H1 (cell line): ENCODE data around the gene KRT84.

Experiments used
- EGR1 ChIP-seq: IDR thresholded peaks from 2 replicates; pipeline ENCODE4 v1.6.1; 2011; ENCODE audit warnings: low read depth, low read length, borderline replicate concordance
- EZH2 ChIP-seq: fragments of 200-600 bp; sonication (generic); IDR thresholded peaks from 2 replicates; pipeline ENCODE4 v1.7.1; 2012; ENCODE audit warnings: low read depth, mild to moderate bottlenecking, moderate library complexity, low read length, inconsistent platforms; ENCODE audit not compliant: severe bottlenecking
- GTF2F1 ChIP-seq: IDR thresholded peaks from 2 replicates; pipeline ENCODE4 v1.6.1; 2012; ENCODE audit warnings: low read depth, low read length, improper control_type of control experiment, borderline replicate concordance
- KDM5A ChIP-seq: fragments of 200-600 bp; IDR thresholded peaks from 2 replicates; pipeline ENCODE4 v1.7.1; 2012; ENCODE audit warnings: mild to moderate bottlenecking, low read length, inconsistent platforms, mixed read lengths
- POLR2A ChIP-seq, 2 experiments: IDR thresholded peaks; 1 replicate in 1 of 2; 2 replicates in 1 of 2; pipeline ENCODE4 v1.6.1; 2011; ENCODE audit warnings: low read depth in 2 of 2, low read length in 2 of 2, mild to moderate bottlenecking in 2 of 2; ENCODE audit errors: control extremely low read depth in 1 of 2
- RFX5 ChIP-seq: IDR thresholded peaks from 2 replicates; pipeline ENCODE4 v1.6.1; 2011; ENCODE audit warnings: low read depth, low read length, improper control_type of control experiment, borderline replicate concordance
- RXRA ChIP-seq: IDR thresholded peaks from 2 replicates; pipeline ENCODE4 v1.6.1; 2011; ENCODE audit warnings: low read depth, mild to moderate bottlenecking, low read length, moderate library complexity; ENCODE audit not compliant: insufficient read depth
- SP1 ChIP-seq: IDR thresholded peaks from 2 replicates; pipeline ENCODE4 v1.6.1; 2011; ENCODE audit warnings: low read depth, low read length
- SRF ChIP-seq: IDR thresholded peaks from 2 replicates; pipeline ENCODE4 v1.6.1; 2011; ENCODE audit warnings: mild to moderate bottlenecking, low read depth, low read length, moderate library complexity
- TF ChIP-seq, protein P1 (sequence below), 3 experiments: IDR thresholded peaks; 1 replicate in 2 of 3; 2 replicates in 1 of 3; pipeline versions ENCODE4 v1.5.1 to v1.6.1; 2011; ENCODE audit warnings: low read length in 3 of 3, mild to moderate bottlenecking in 3 of 3, inconsistent platforms in 2 of 3, low read depth in 1 of 3, moderate library complexity in 1 of 3; ENCODE audit not compliant: insufficient read depth in 1 of 3; ENCODE audit errors: control extremely low read depth in 1 of 3
- TF ChIP-seq, protein P2 (sequence below): IDR thresholded peaks from 2 replicates; pipeline ENCODE4 v1.6.1; 2012; ENCODE audit warnings: low read length, inconsistent platforms

DNA sequence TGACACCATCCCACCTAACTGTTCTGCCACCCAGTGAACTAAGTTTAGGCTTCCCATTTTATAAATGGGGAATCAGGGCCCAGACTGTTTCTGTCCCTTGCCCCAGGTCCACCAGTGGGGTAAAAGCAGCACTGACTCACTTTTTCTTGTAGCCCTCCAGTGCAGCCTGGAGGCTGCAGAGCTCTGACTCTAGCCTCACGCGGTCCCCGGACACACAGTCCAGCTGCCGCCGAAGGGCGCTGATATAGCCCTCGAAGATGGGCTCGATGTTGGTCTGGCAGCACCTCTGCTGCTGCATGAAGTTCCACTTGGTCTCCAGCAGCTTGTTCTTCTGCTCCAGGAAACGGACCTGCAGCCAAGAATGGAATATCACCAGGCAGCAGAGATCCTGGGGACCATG is 18.1 kb upstream of the KRT84 start:
- no peak for TF ChIP-seq POLR2A (IDR thresholded peaks at IDR 0.05; ENCODE audit: control extremely low read depth in 1 of 2, low read depth in 2 of 2, low read length in 2 of 2)
- TF ChIP-seq, protein P1, sequence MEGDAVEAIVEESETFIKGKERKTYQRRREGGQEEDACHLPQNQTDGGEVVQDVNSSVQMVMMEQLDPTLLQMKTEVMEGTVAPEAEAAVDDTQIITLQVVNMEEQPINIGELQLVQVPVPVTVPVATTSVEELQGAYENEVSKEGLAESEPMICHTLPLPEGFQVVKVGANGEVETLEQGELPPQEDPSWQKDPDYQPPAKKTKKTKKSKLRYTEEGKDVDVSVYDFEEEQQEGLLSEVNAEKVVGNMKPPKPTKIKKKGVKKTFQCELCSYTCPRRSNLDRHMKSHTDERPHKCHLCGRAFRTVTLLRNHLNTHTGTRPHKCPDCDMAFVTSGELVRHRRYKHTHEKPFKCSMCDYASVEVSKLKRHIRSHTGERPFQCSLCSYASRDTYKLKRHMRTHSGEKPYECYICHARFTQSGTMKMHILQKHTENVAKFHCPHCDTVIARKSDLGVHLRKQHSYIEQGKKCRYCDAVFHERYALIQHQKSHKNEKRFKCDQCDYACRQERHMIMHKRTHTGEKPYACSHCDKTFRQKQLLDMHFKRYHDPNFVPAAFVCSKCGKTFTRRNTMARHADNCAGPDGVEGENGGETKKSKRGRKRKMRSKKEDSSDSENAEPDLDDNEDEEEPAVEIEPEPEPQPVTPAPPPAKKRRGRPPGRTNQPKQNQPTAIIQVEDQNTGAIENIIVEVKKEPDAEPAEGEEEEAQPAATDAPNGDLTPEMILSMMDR (IDR thresholded peaks at IDR 0.05; ENCODE audit: control extremely low read depth in 1 of 3, insufficient read depth in 1 of 3, low read depth in 1 of 3, low read length in 3 of 3) = no peak
- no peak for TF ChIP-seq RXRA
- no peak for TF ChIP-seq EGR1
- TF ChIP-seq, protein P2, sequence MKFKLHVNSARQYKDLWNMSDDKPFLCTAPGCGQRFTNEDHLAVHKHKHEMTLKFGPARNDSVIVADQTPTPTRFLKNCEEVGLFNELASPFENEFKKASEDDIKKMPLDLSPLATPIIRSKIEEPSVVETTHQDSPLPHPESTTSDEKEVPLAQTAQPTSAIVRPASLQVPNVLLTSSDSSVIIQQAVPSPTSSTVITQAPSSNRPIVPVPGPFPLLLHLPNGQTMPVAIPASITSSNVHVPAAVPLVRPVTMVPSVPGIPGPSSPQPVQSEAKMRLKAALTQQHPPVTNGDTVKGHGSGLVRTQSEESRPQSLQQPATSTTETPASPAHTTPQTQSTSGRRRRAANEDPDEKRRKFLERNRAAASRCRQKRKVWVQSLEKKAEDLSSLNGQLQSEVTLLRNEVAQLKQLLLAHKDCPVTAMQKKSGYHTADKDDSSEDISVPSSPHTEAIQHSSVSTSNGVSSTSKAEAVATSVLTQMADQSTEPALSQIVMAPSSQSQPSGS = no peak
- TF ChIP-seq SP1 = no peak
- TF ChIP-seq GTF2F1 = no peak
- TF ChIP-seq RFX5 = no peak
- TF ChIP-seq KDM5A = no peak
- TF ChIP-seq SRF = no peak
- TF ChIP-seq EZH2 = no peak
